Liver (tissue), 9 donors: ENCODE measurements around the gene EPB41L2. TPM values are rescaled to one million over a fixed set of nuclear protein-coding genes. Genes with fewer than 3 reads are reported as not detected.

Source experiments
- DNase-seq: peaks from one replicate; pipeline ENCODE4 v3.0.0-alpha.2; 2017; ENCODE audit warnings: low spot score
- H3K27ac ChIP-seq, 2 donors: one replicate each; pipeline ENCODE4 v1.7.0; 2013; ENCODE audit warnings: inconsistent platforms in 2 of 2, low read length in 2 of 2, control low read depth in 1 of 2, low read depth in 1 of 2, mild to moderate bottlenecking in 1 of 2
- H3K27me3 ChIP-seq, 4 donors: one replicate each; pipeline versions ENCODE4 v1.6.1 to v1.7.0; 2013; ENCODE audit warnings: low read length in 3 of 4, inconsistent platforms in 1 of 4, mild to moderate bottlenecking in 1 of 4, moderate library complexity in 1 of 4; ENCODE audit not compliant: control insufficient read depth in 4 of 4, insufficient read depth in 4 of 4
- H3K36me3 ChIP-seq, 4 donors: one replicate each; pipeline versions ENCODE4 v1.6.1 to v1.7.0; 2013; ENCODE audit warnings: low read length in 3 of 4, mild to moderate bottlenecking in 3 of 4, low read depth in 1 of 4, moderate library complexity in 1 of 4; ENCODE audit not compliant: control insufficient read depth in 4 of 4, insufficient read depth in 3 of 4
- H3K4me1 ChIP-seq, 4 donors: one replicate each; pipeline versions ENCODE4 v1.6.1 to v1.7.0; 2013; ENCODE audit warnings: low read length in 3 of 4, mild to moderate bottlenecking in 3 of 4, moderate library complexity in 1 of 4; ENCODE audit not compliant: control insufficient read depth in 4 of 4, insufficient read depth in 4 of 4
- H3K4me3 ChIP-seq, 3 donors: one replicate each; pipeline versions ENCODE4 v1.6.1 to v1.7.0; 2013; ENCODE audit warnings: low read length in 3 of 3, control low read depth in 1 of 3, low read depth in 1 of 3, mild to moderate bottlenecking in 1 of 3
- H3K9ac ChIP-seq, 2 donors: one replicate each; pipeline ENCODE4 v1.7.0; 2013; ENCODE audit warnings: low read length in 2 of 2, mild to moderate bottlenecking in 2 of 2, moderate library complexity in 2 of 2, control low read depth in 1 of 2, low read depth in 1 of 2
- H3K9me3 ChIP-seq, 4 donors: one replicate each; pipeline versions ENCODE4 v1.6.1 to v1.7.0; 2013; ENCODE audit warnings: low read length in 3 of 4; ENCODE audit not compliant: control insufficient read depth in 4 of 4
- CTCF ChIP-seq: fragments of 150-350 bp; IDR thresholded peaks from 2 replicates; pipeline ENCODE4 v1.5.1; 2017; ENCODE audit warnings: improper control_type of control experiment, low read depth, low read length; ENCODE audit not compliant: missing input control
- EGR1 ChIP-seq, 2 donors: IDR thresholded peaks; 2 replicates each; pipeline ENCODE4 v1.6.1; 2016 to 2018; ENCODE audit warnings: antibody characterized with exemption in 2 of 2, low read depth in 2 of 2
- FOXA1 ChIP-seq: IDR thresholded peaks from 2 replicates; pipeline ENCODE4 v1.6.1; 2016; ENCODE audit warnings: antibody characterized with exemption
- FOXA2 ChIP-seq: IDR thresholded peaks from 2 replicates; pipeline ENCODE4 v1.6.1; 2016; ENCODE audit warnings: antibody characterized with exemption
- GABPA ChIP-seq, 2 donors: IDR thresholded peaks in 1 of 2; conservative IDR thresholded peaks in 1 of 2; 2 replicates each; pipeline ENCODE4 v1.6.1; 2016; ENCODE audit warnings: antibody characterized with exemption in 2 of 2, mild to moderate bottlenecking in 1 of 2, moderate library complexity in 1 of 2
- HNF4A ChIP-seq, 2 donors: conservative IDR thresholded peaks; 2 replicates each; pipeline ENCODE4 v1.6.1; 2016; ENCODE audit warnings: antibody characterized with exemption in 2 of 2, mild to moderate bottlenecking in 2 of 2
- HNF4G ChIP-seq: IDR thresholded peaks from 2 replicates; pipeline ENCODE4 v1.6.1; 2016; ENCODE audit warnings: antibody characterized with exemption
- JUND ChIP-seq, 2 donors: IDR thresholded peaks; 2 replicates each; pipeline ENCODE4 v1.6.1; 2016; ENCODE audit warnings: antibody characterized with exemption in 2 of 2
- MAX ChIP-seq: IDR thresholded peaks from 2 replicates; pipeline ENCODE4 v1.6.1; 2016; ENCODE audit warnings: antibody characterized with exemption
- NR2F2 ChIP-seq: IDR thresholded peaks from 2 replicates; pipeline ENCODE4 v1.6.1; 2016; ENCODE audit warnings: antibody characterized with exemption
- RAD21 ChIP-seq, 2 donors: IDR thresholded peaks; 2 replicates each; pipeline ENCODE4 v1.6.1; 2016; ENCODE audit warnings: antibody characterized with exemption in 2 of 2, mild to moderate bottlenecking in 2 of 2
- REST ChIP-seq: IDR thresholded peaks from 2 replicates; pipeline ENCODE4 v1.6.1; 2016; ENCODE audit warnings: antibody characterized with exemption, mild to moderate bottlenecking
- RXRA ChIP-seq, 2 donors: IDR thresholded peaks; 2 replicates each; pipeline ENCODE4 v1.6.1; 2017 to 2018; ENCODE audit warnings: antibody characterized with exemption in 2 of 2, mild to moderate bottlenecking in 1 of 2
- SP1 ChIP-seq: IDR thresholded peaks from 2 replicates; pipeline ENCODE4 v1.6.1; 2018; ENCODE audit warnings: antibody characterized with exemption, mild to moderate bottlenecking
- YY1 ChIP-seq: IDR thresholded peaks from 2 replicates; pipeline ENCODE4 v1.6.1; 2016; ENCODE audit warnings: antibody characterized with exemption, mild to moderate bottlenecking
- WGBS: extraction: QIAGEN DNeasy Blood & Tissue Kit; methylation state at CpG from one replicate; pipeline ENCODE4 v1.1.7; 2013; 5-methylcytosine and 5-hydroxymethylcytosine counted together
- polyA plus RNA-seq, 2 donors: library from polyadenylated mRNA; stranded (reverse) in 1 of 2; unstranded in 1 of 2; fragments of 200-250 nt in 1 of 2; fragments of >200 nt in 1 of 2; fragmentation: Nextera tagmentation in 1 of 2; extraction: Ambion mirVana in 1 of 2; gene quantifications; one replicate each; pipeline versions ENCODE4 v1.2.1 to v1.2.3, GENCODE V29; 2013 to 2015
- total RNA-seq, 2 donors: library from RNA; depleted of rRNA; stranded (reverse); fragments of >200 nt; gene quantifications; one replicate each; pipeline ENCODE4 v1.2.3, GENCODE V29; 2014
- TF ChIP-seq, protein P1 (sequence below): IDR thresholded peaks from 2 replicates; pipeline ENCODE4 v1.6.1; 2016; ENCODE audit warnings: antibody characterized with exemption
- donor health status: healthy.
- donor health status: healthy.
- donor health status: healthy.
- donor health status: healthy.
- donor health status: healthy.

The EPB41L2 gene
- total and polyA plus RNA-seq, 4 donors = 10.0 to 43.3 (median 18.7) TPM

GRCh38 chr6:130947464-130947863 is 115.6 kb downstream of the EPB41L2 start (continued):
- TF ChIP-seq JUND (IDR thresholded peaks at IDR 0.05) = no peak

DNA sequence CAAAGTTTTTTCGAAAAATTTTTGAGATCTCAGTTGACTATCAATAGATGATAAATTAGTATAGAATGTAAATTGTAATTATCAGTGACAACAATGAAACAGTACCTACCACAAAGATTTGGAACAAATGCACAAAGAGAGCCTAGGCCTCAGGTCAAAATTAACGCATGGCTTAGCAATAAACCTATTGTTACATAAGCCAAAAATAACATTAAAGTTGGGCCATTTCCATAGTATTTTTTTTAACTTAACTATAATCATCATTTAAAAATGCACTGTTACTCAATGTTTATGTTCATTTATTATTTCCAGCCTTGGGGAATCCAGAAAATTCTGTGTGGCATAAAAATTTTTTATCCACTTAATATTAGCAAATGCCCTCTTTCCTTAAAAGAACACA is 117.0 kb downstream of the EPB41L2 start:
- Histone ChIP-seq H3K36me3 (no peaks in the 10 kb centered on the region), H3K9ac (no peak overlapping the region), H3K27me3 (no peaks in the 10 kb centered on the region), H3K4me3 (no peak overlapping the region), H3K4me1 (no peaks in the 10 kb centered on the region), H3K9me3 (no peaks in the 10 kb centered on the region), H3K27ac (no peak overlapping the region)
- WGBS = 72% methylated on average over 2 of the region's 2 CpGs
- TF ChIP-seq SP1 (no peak), RXRA (IDR thresholded peaks at IDR 0.05) (no peak), REST (no peak), RAD21 (IDR thresholded peaks at IDR 0.05) (no peak), HNF4A (conservative IDR thresholded peaks at IDR 0.05) (no peak), GABPA (IDR thresholded peaks at IDR 0.05 in 1 of 2, conservative IDR thresholded peaks at IDR 0.05 in 1 of 2) (no peak), FOXA2 (no peak), MAX (no peak), HNF4G (no peak), FOXA1 (no peak), NR2F2 (no peak), YY1 (no peak), JUND (IDR thresholded peaks at IDR 0.05) (no peak), EGR1 (IDR thresholded peaks at IDR 0.05; ENCODE audit: low read depth in 2 of 2) (no peak)
- TF ChIP-seq, protein P1, sequence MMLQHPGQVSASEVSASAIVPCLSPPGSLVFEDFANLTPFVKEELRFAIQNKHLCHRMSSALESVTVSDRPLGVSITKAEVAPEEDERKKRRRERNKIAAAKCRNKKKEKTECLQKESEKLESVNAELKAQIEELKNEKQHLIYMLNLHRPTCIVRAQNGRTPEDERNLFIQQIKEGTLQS = no peak
- no peak for DNase-seq

DNA sequence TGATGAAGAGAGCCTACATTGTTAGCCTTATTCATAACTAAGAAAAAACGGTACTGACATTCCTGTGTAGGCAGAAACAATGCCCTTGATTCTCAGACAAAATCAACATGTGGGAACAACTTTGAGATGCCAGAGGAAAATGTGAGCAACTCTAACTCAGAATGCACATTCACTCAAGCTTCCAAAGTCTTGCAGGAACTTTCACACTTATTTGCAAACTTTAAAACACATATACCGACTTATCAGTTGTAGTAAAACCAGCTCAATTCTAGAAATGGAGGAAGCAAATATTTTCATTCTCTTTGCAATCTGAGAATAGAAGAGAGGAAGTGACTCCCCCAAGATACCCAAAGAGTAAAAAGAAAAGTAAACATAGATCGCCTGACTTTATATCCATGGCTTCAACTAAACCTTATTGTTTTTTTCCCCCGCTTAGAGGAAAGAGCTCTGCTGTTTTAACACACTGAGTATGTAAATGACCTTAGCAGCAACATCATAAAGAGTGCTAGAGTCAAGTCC is 117.6 kb downstream of the EPB41L2 start:
- no peaks in the 10 kb centered on the region for H3K9me3 ChIP-seq
- H3K36me3 ChIP-seq = no peaks in the 10 kb centered on the region
- H3K9ac ChIP-seq = no peak overlapping the region
- WGBS = 66% methylated on average over 4 of the region's 4 CpGs
- no peaks in the 10 kb centered on the region for H3K27me3 ChIP-seq
- no peak for TF ChIP-seq JUND (IDR thresholded peaks at IDR 0.05)
- no peak for TF ChIP-seq CTCF
- TF ChIP-seq, protein P1 = no peak
- no peak for TF ChIP-seq SP1
- no peak for TF ChIP-seq FOXA1
- no peak for TF ChIP-seq REST
- no peak for TF ChIP-seq NR2F2
- TF ChIP-seq RXRA (IDR thresholded peaks at IDR 0.05) = no peak
- TF ChIP-seq GABPA (IDR thresholded peaks at IDR 0.05 in 1 of 2, conservative IDR thresholded peaks at IDR 0.05 in 1 of 2) = no peak
- DNase-seq = no peak
- no peak overlapping the region for H3K27ac ChIP-seq
- H3K4me3 ChIP-seq = no peak overlapping the region
- no peaks in the 10 kb centered on the region for H3K4me1 ChIP-seq
